NCI-H1048 (cell line): ENCODE data around the gene IL17A.
A peak's percentile ranks its signal among the peaks of the same experiment; 100 is the strongest.

Source experiments
- DNase-seq: peaks from one replicate; lab custom pipeline; 2025; lab: John Stamatoyannopoulos, UW

Gene IL17A

GRCh38 chr6:52216932-52217575 lies 30.9 kb downstream of the IL17A start:
- DNase-seq: no peak

DNA sequence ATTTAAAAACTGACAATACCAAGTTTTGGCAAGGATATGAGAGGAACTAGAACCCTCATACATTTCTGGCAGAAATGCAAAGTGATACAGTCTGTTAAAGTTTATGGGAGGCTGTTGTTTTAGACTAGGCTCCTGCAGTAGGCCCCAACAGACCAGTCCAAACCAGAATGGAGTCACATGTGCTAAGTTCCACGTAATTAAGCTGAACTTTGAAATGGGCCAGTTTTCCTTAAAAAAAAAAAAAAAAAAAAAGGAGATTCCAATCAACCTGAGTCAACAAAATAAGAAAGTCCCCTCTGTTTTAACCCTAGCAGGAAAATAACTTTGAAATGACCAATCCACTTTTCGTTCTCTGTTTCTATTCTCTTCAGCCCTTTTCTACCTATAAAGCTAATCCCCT lies 31.6 kb downstream of the IL17A start:
- DNase-seq: no peak

DNA sequence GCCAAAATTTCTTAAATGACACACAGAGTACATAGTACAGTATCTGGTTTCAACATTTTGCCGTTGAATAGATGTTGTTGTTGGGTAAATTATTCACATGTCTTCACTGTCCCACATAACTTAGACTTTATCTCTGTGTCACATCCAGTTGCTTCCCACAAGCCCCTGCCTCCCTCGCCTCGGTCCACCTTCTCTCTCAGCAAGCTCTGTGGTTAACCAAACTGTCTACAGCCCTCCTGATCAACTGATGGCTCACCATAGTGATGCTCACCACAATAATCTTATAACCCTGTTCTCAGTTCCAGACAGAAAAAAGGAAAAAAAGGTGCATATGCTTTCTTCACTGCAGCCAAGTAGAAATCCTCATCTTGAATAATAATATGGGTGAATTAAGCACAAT lies 35.1 kb downstream of the IL17A start:
- no peak for DNase-seq

GRCh38 chr6:52227495-52227894 lies 41.3 kb downstream of the IL17A start:
- no peak for DNase-seq

DNA sequence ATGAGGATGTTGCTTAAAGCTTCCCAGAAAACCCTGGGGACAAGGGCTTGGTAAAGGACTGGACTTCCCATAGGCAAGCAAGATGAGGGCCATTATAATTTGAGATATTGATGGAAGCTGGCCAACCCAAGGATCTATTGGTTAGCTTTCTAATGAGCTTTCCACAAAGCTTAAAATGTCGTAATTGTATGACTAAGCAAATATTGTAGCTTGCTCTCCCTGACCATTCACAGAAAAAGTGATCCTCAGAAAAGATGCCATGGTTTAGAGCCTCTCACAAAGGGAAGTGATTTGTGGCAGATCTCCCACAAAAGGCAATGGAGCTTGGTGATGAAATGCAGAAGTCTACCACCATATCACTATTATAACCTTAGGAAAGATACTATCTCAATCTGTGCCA lies 44.5 kb downstream of the IL17A start:
- DNase-seq: no peak

GRCh38 chr6:52231406-52232127 lies 45.4 kb downstream of the IL17A start:
- DNase-seq: no peak

- no peak for DNase-seq
Measured at GRCh38 chr6:52233005-52233404, 46.8 kb downstream of the IL17A start.

- peak; percentile 10 for DNase-seq
Measured at GRCh38 chr6:52233975-52234823, 48.0 kb downstream of the IL17A start.
